ENCODE measurements around the gene MSRB3.

DNA sequence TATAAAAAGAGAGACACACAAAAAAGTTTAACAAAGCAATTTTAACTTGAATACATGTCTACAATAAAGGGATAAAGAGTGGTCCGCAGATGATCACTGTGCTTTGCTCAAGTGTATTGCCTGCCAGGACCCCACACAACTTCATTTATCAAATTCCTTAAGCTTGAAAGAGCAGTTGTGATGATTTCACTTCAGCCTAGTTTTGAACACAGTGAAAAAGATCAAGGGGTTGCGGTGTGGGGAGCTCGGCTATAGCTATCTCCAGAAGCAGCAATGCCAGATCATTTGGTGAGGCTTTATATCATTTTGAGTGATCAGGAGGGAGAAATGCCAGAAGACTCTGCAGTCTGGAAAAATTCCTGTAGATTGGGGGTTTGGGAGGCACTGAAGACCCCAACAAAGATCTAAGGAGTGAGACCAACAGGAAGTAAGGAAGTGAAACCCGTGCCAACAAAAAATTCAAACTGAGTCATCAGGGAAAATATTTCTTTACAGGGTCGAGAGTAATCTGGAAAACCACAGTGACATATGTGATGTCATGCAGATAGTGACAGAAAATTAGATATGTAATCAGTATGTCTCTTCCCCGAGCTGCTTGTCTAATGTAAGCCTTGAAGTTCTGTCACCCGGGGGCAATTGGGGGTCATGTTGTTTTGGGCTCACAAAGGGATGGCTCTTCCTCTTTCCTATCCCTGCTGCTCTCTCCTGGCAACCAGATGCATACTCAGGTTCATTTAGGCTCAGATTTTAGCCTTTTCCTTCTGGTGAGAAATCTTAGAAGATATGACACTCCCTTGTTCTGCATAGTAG, 221.8 kb downstream of the MSRB3 start:
- TF ChIP-seq, protein P1, sequence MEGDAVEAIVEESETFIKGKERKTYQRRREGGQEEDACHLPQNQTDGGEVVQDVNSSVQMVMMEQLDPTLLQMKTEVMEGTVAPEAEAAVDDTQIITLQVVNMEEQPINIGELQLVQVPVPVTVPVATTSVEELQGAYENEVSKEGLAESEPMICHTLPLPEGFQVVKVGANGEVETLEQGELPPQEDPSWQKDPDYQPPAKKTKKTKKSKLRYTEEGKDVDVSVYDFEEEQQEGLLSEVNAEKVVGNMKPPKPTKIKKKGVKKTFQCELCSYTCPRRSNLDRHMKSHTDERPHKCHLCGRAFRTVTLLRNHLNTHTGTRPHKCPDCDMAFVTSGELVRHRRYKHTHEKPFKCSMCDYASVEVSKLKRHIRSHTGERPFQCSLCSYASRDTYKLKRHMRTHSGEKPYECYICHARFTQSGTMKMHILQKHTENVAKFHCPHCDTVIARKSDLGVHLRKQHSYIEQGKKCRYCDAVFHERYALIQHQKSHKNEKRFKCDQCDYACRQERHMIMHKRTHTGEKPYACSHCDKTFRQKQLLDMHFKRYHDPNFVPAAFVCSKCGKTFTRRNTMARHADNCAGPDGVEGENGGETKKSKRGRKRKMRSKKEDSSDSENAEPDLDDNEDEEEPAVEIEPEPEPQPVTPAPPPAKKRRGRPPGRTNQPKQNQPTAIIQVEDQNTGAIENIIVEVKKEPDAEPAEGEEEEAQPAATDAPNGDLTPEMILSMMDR (IDR thresholded peaks at IDR 0.05): no peak
- TF ChIP-seq EP300 (IDR thresholded peaks at IDR 0.05): no peak
- TF ChIP-seq POLR2A (IDR thresholded peaks at IDR 0.05): no peak
- TF ChIP-seq POLR2AphosphoS5 (IDR thresholded peaks at IDR 0.05): no peak
